IMR-90 (cell line): ENCODE measurements around the gene RSPO4.

ENCODE experiments used
- BHLHE40 ChIP-seq: fragments of 150-350 bp; IDR thresholded peaks from 2 replicates; pipeline ENCODE4 v1.6.1; 2016; ENCODE audit warnings: mild to moderate bottlenecking, low read depth, low read length
- CHD1 ChIP-seq: IDR thresholded peaks from 2 replicates; pipeline ENCODE4 v1.6.1; 2012; ENCODE audit warnings: low read depth, low read length, improper control_type of control experiment
- CTCF ChIP-seq: conservative IDR thresholded peaks from 2 replicates; pipeline ENCODE4 v1.5.1; 2012; ENCODE audit warnings: mild to moderate bottlenecking, low read depth, low read length, improper control_type of control experiment
- MAFK ChIP-seq: IDR thresholded peaks from 2 replicates; pipeline ENCODE4 v1.6.1; 2012; ENCODE audit warnings: low read depth, low read length, improper control_type of control experiment
- MXI1 ChIP-seq: IDR thresholded peaks from 2 replicates; pipeline ENCODE4 v1.6.1; 2012; ENCODE audit warnings: low read depth, mild to moderate bottlenecking, low read length, moderate library complexity, borderline replicate concordance
- POLR2A ChIP-seq: IDR thresholded peaks from 2 replicates; pipeline ENCODE4 v1.6.1; 2012; ENCODE audit warnings: mild to moderate bottlenecking, low read depth, low read length
- RAD21 ChIP-seq: IDR thresholded peaks from 2 replicates; pipeline ENCODE4 v1.6.1; 2012; ENCODE audit warnings: low read length, improper control_type of control experiment
- SMC3 ChIP-seq: fragments of 150-350 bp; IDR thresholded peaks from 2 replicates; pipeline ENCODE4 v1.6.1; 2016; ENCODE audit warnings: low read depth, mild to moderate bottlenecking, antibody characterized with exemption, low read length, moderate library complexity

GRCh38 chr20:914727-915498, 87.2 kb downstream of the RSPO4 start:
- TF ChIP-seq CTCF (no peak), CHD1 (no peak), RAD21 (no peak), SMC3 (no peak), MXI1 (no peak), MAFK (no peak), BHLHE40 (no peak), POLR2A (no peak)
